Measurements from ENCODE around the gene ARL6IP5.

- TF ChIP-seq NKX3-1 (CRISPR knock-in tag; IDR thresholded peaks at IDR 0.05) (0 out of 2 replicates have a peak, but pooled peaks have one; percentile 11), ATF5 (CRISPR knock-in tag; IDR thresholded peaks at IDR 0.05; ENCODE audit: low read depth) (no peak), POLR2AphosphoS2 (IDR thresholded peaks at IDR 0.05; ENCODE audit: low read depth, low read length) (no peak), ZNF280D (CRISPR knock-in tag; IDR thresholded peaks at IDR 0.05) (no peak; the same call in 1 of the 2 replicates), ZBTB44 (CRISPR knock-in tag; IDR thresholded peaks at IDR 0.05) (no peak), PAWR (CRISPR knock-in tag; IDR thresholded peaks at IDR 0.05; ENCODE audit: borderline replicate concordance) (no peak)
Observed at GRCh38 chr3:69085168-69085832, 563 bp downstream of the ARL6IP5 start.

Data from HepG2 (cell line).